Measurements from ENCODE around the gene SND1. TPM values are rescaled to one million over a fixed set of nuclear protein-coding genes. Genes with fewer than 3 reads are reported as not detected.

SND1 gene
- total RNA-seq, 1 experiment from 2014 or later = 218 TPM

- Mint-ChIP-seq H3K27ac (no peak overlapping the region), H3K27me3 (ENCODE audit: low read depth) (no peaks in the 10 kb centered on the region), H3K9me3 (no peaks in the 10 kb centered on the region), H3K4me3 (no peak overlapping the region), H3K36me3 (ENCODE audit: insufficient read depth in 1 of 3, low read depth in 3 of 3) (no peaks in the 10 kb centered on the region), H3K4me1 (peaks cover 8 to 12% of the 10 kb centered on the region in 2 experiments)
- Histone ChIP-seq H2BK15ac (ENCODE audit: low read depth, low read length) (no peak overlapping the region), H3K4me2 (ENCODE audit: insufficient read depth, insufficient read length, low read length) (no peak overlapping the region), H3K14ac (ENCODE audit: insufficient read depth, low read length) (no peak overlapping the region), H3K4me1 (ENCODE audit: insufficient read depth, low read length) (no peaks in the 10 kb centered on the region), H3K27me3 (ENCODE audit: insufficient read depth, low read length) (no peaks in the 10 kb centered on the region), H2BK12ac (ENCODE audit: insufficient read length, low read depth, low read length) (no peak overlapping the region), H4K91ac (ENCODE audit: insufficient read length, low read depth, low read length) (no peak overlapping the region), H3K18ac (ENCODE audit: insufficient read length, low read depth, low read length) (no peak overlapping the region), H2BK5ac (ENCODE audit: insufficient read length, low read length) (no peak overlapping the region), H3K23ac (ENCODE audit: insufficient read length, low read depth, low read length) (no peak overlapping the region), H4K8ac (replicated peaks; ENCODE audit: insufficient read length, low read depth, low read length) (no peak overlapping the region), H3K27ac (ENCODE audit: insufficient read length, low read depth, low read length) (no peak overlapping the region), H3T11ph (ENCODE audit: low read length) (no peak overlapping the region), H3K56ac (ENCODE audit: insufficient read length, low read depth, low read length) (no peak overlapping the region), H2BK120ac (ENCODE audit: low read depth, low read length, poor library complexity, severe bottlenecking) (no peak overlapping the region), H3K79me2 (ENCODE audit: insufficient read depth, low read length) (no peaks in the 10 kb centered on the region), H3K9ac (ENCODE audit: extremely low read depth, insufficient read length, low read length) (no peak overlapping the region), H2AK5ac (ENCODE audit: insufficient read length, low read length) (no peak overlapping the region), H2BK20ac (ENCODE audit: low read depth, low read length, poor library complexity, severe bottlenecking) (no peak overlapping the region), H4K5ac (ENCODE audit: insufficient read length, low read depth, low read length) (no peak overlapping the region), H3K79me1 (ENCODE audit: insufficient read depth, low read depth, low read length, poor library complexity, severe bottlenecking) (no peaks in the 10 kb centered on the region), H3K23me2 (ENCODE audit: insufficient read length, low read depth, low read length, poor library complexity, severe bottlenecking) (no peaks in the 10 kb centered on the region), H3K4ac (ENCODE audit: low read depth, low read length) (no peak overlapping the region), H2AFZ (ENCODE audit: low read length) (no peak overlapping the region), H4K20me1 (ENCODE audit: control insufficient read depth, insufficient read depth, insufficient read length) (no peaks in the 10 kb centered on the region), H3K9me3 (ENCODE audit: control insufficient read depth, low read depth, low read length) (no peaks in the 10 kb centered on the region)
- TF ChIP-seq CTCF (conservative IDR thresholded peaks at IDR 0.05) = no peak
- WGBS (ENCODE audit: extremely low coverage, insufficient read length, low lambda C conversion rate) = no CpG with 5 or more reads among the region's 7 CpGs
- DNase-seq = no peak
Observed at GRCh38 chr7:128041203-128041602, 389.2 kb downstream of the SND1 start.

All from H9 (cell line).